GM12801 (cell line): Measurements from ENCODE around the gene F2R.

Experiments used
- CTCF ChIP-seq: IDR thresholded peaks from one replicate; pipeline ENCODE4 v1.5.1; 2011; ENCODE audit warnings: control low read depth; ENCODE audit not compliant: insufficient read length; ENCODE audit errors: extremely low read depth

F2R gene

GRCh38 chr5:76701298-76701697 is 14.6 kb upstream of the F2R start:
- TF ChIP-seq CTCF, result no peak

- no peak for TF ChIP-seq CTCF
These were observed 12.2 kb upstream of the F2R start for GRCh38 chr5:76703707-76704106.

- no peak for TF ChIP-seq CTCF
These were observed 11.7 kb upstream of the F2R start for GRCh38 chr5:76704131-76704663.

- no peak for TF ChIP-seq CTCF
These were observed 10.4 kb upstream of the F2R start for GRCh38 chr5:76705574-76705973.

GRCh38 chr5:76709762-76710161 is 6.2 kb upstream of the F2R start:
- no peak for TF ChIP-seq CTCF

GRCh38 chr5:76710991-76711390 is 4.9 kb upstream of the F2R start:
- no peak for TF ChIP-seq CTCF

- TF ChIP-seq CTCF, result no peak
These were observed 1.0 kb upstream of the F2R start for GRCh38 chr5:76714751-76715485.

- no peak for TF ChIP-seq CTCF
These were observed 515 bp upstream of the F2R start for GRCh38 chr5:76715486-76715735.
